ENCODE data around the gene FGF22. TPM values are rescaled to one million over a fixed set of nuclear protein-coding genes. Genes with fewer than 3 reads are reported as not detected.

The FGF22 gene
- total RNA-seq, 1 experiment from 2014 or later = not detected

Other genes starting within 250 kb of the FGF22 start
- not detected in 2 replicates for gene C2CD4C, start 230.7 kb upstream of the FGF22 start, total RNA-seq (2014; rRNA removed; shearing (Covaris generic); ENCODE audit: low replicate concordance)
- gene SHC2, start 178.8 kb upstream of the FGF22 start, total RNA-seq (2014; rRNA removed; shearing (Covaris generic); ENCODE audit: low replicate concordance) = not detected in 2 replicates
- not detected in 2 replicates for gene MADCAM1, start 143.4 kb upstream of the FGF22 start, total RNA-seq (2014; rRNA removed; shearing (Covaris generic); ENCODE audit: low replicate concordance)
- gene TPGS1, start 132.4 kb upstream of the FGF22 start, total RNA-seq (2014; rRNA removed; shearing (Covaris generic); ENCODE audit: low replicate concordance) = 22.6 and 27.7 TPM in 2 replicates
- gene CDC34, start 108.1 kb upstream of the FGF22 start, total RNA-seq (2014; rRNA removed; shearing (Covaris generic); ENCODE audit: low replicate concordance) = 46.3 and 76.3 TPM in 2 replicates
- gene GZMM, start 95.8 kb upstream of the FGF22 start, total RNA-seq (2014; rRNA removed; shearing (Covaris generic); ENCODE audit: low replicate concordance) = not detected in 2 replicates
- 222 and 323 TPM in 2 replicates for gene BSG, start 67.3 kb upstream of the FGF22 start, total RNA-seq (2014; rRNA removed; shearing (Covaris generic); ENCODE audit: low replicate concordance)
- gene HCN2, start 50.0 kb upstream of the FGF22 start, total RNA-seq (2014; rRNA removed; shearing (Covaris generic); ENCODE audit: low replicate concordance) = 0.46 TPM in 1 of 2 replicates, not detected in the other
- gene POLRMT, start 6.3 kb upstream of the FGF22 start, total RNA-seq (2014; rRNA removed; shearing (Covaris generic); ENCODE audit: low replicate concordance) = 20.1 and 33.2 TPM in 2 replicates
- 22.0 and 23.5 TPM in 2 replicates for gene RNF126, start 23.3 kb downstream of the FGF22 start, total RNA-seq (2014; rRNA removed; shearing (Covaris generic); ENCODE audit: low replicate concordance)
- gene FSTL3, start 36.5 kb downstream of the FGF22 start, total RNA-seq (2014; rRNA removed; shearing (Covaris generic); ENCODE audit: low replicate concordance) = 16.0 and 25.0 TPM in 2 replicates
- not detected in 2 replicates for gene PRSS57, start 55.6 kb downstream of the FGF22 start, total RNA-seq (2014; rRNA removed; shearing (Covaris generic); ENCODE audit: low replicate concordance)
- gene PALM, start 69.1 kb downstream of the FGF22 start, total RNA-seq (2014; rRNA removed; shearing (Covaris generic); ENCODE audit: low replicate concordance) = 9.3 and 10.5 TPM in 2 replicates
- not detected in 2 replicates for gene MISP, start 111.2 kb downstream of the FGF22 start, total RNA-seq (2014; rRNA removed; shearing (Covaris generic); ENCODE audit: low replicate concordance)
- gene PTBP1, start 157.6 kb downstream of the FGF22 start, total RNA-seq (2014; rRNA removed; shearing (Covaris generic); ENCODE audit: low replicate concordance) = 197 and 260 TPM in 2 replicates
- not detected in 2 replicates for gene PLPPR3, start 182.1 kb downstream of the FGF22 start, total RNA-seq (2014; rRNA removed; shearing (Covaris generic); ENCODE audit: low replicate concordance)
- not detected in 2 replicates for gene AZU1, start 188.0 kb downstream of the FGF22 start, total RNA-seq (2014; rRNA removed; shearing (Covaris generic); ENCODE audit: low replicate concordance)
- gene PRTN3, start 201.1 kb downstream of the FGF22 start, total RNA-seq (2014; rRNA removed; shearing (Covaris generic); ENCODE audit: low replicate concordance) = not detected in 2 replicates
- gene ELANE, start 212.4 kb downstream of the FGF22 start, total RNA-seq (2014; rRNA removed; shearing (Covaris generic); ENCODE audit: low replicate concordance) = not detected in 2 replicates
- gene CFD, start 219.8 kb downstream of the FGF22 start, total RNA-seq (2014; rRNA removed; shearing (Covaris generic); ENCODE audit: low replicate concordance) = 2.8 TPM in 1 of 2 replicates, not detected in the other